ENCODE results near the gene KLHL14.

KLHL14 gene

DNA sequence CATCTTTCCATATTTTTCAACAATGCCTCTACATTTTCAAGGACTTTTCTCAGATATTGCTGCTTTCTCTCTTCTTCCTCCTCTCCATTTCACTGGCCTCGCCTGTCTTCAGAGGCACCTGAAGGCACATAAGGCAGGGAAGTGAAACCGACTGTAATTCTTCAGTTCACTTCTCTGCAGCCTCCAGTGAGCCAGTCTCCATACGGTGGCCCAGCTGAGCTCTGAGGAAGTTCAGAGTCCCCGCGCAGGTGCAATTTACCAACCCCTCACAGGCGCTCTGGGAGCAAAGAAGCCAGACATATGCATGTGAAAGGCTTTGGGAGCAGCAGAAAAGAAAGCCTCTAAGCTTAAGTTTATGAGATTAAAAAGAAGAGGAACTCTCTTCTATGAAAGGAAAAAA lies 12.4 kb downstream of the KLHL14 start:
- no peak overlapping the region for H3K4me3 Mint-ChIP-seq
- no peaks in the 10 kb centered on the region for H3K9me3 Mint-ChIP-seq
- no peaks in the 10 kb centered on the region for H3K4me1 Mint-ChIP-seq
- no peak overlapping the region for H3K27ac Mint-ChIP-seq
- H3K27me3 Mint-ChIP-seq: peaks cover 3% of the 10 kb centered on the region
- no peaks in the 10 kb centered on the region for H3K36me3 Mint-ChIP-seq
- DNase-seq: no peak
- CTCF ChIA-PET: no interaction called here

DNA sequence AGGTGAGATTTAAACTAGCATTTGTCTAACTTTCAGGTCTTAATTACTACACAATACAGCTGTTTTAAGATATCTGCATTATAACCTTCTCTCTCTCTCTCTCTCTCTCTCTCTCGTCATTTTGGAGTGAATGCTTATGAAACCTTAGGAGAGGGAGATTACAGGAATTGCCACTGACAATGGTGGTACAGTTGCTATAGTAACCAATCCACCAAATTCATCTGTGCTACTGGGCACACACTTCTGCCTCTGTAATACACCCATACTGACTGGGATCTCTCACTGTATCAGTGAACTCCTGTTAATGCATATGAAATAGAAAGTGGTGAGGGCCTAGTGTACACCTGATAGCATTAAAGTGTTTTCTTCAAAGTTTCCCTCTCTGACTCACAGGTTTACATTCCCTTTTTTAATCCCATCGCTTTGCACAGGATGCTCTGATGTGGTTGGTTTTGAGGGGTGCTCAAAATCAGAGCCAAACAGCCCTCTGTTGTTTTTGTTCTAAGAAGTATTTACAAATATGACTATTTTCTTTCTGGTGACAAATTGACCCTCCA lies 13.1 kb downstream of the KLHL14 start:
- Mint-ChIP-seq H3K27me3 (peaks cover 3% of the 10 kb centered on the region), H3K36me3 (no peaks in the 10 kb centered on the region), H3K9me3 (no peaks in the 10 kb centered on the region), H3K27ac (no peak overlapping the region), H3K4me3 (no peak overlapping the region), H3K4me1 (no peaks in the 10 kb centered on the region)
- DNase-seq: no peak
- CTCF ChIA-PET: no interaction called here

DNA sequence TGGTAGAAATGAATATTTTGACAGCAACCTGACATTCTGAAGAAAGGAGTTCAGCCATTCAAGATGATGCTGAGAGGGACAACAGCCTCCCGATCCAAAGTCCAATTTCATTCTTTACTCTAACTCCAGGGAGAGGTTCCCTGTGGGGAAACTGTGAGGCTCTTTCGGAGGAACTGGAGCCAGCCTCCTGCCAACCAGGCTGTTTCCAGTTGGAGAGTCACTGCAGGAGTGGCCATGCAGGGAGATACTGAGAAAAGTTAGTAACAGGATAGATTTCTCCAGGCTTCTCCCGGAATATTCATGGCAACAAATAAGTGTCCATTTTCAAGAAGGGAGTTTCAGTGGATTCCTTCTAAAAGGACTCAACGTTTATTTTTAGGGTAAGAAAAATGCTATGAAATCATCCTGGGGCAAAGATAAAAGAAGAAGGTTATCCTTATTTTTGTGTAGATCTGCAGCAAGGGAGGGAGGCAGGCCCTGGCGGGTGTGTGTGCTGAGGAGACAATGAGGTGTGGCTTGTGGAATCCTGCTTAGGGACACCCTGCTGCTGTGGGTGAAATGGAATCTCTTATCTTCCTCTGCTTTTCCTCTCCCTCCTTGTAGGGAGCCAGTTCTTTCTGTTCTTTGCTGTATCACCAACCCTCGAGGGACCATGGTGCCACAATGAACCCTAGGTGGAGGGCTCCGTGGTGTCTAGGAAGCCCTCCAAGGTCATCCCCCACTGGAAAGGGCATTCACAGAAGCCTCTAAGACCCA lies 18.1 kb downstream of the KLHL14 start:
- no peaks in the 10 kb centered on the region for H3K36me3 Mint-ChIP-seq
- CTCF ChIA-PET: no interaction called here
- no peak overlapping the region for H3K4me3 Mint-ChIP-seq
- H3K27me3 Mint-ChIP-seq: peaks cover 3% of the 10 kb centered on the region
- no peak for DNase-seq
- H3K27ac Mint-ChIP-seq: no peak overlapping the region
- no peaks in the 10 kb centered on the region for H3K4me1 Mint-ChIP-seq
- H3K9me3 Mint-ChIP-seq: no peaks in the 10 kb centered on the region

DNA sequence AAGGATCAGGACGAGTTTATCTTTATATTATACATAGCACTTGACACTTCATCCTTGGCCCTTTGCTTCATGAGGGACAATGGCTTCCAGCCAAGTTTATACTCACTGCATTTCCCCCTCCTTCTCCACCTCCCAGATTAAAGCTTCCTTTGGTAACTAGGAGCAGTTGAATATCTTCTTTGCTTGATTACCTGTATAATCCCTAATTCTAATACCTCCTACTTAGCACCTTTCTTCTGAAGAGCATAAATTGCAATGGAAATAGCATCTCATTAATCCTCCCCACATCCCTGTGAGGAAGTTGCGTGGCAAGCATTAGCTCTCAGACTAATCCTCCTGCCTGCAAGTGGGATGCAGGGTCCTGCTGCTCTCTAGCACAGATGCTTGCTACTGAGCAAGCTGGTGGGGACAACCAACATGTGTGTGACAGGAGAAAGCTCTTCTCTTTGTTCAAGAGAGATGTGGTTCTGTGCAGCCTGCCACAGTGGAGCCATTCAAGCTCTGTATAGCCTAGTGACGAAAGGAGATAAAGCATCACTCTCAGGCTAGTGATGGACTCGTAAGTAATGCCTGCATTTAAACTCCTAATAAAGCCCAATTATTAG lies 19.1 kb downstream of the KLHL14 start:
- H3K4me1 Mint-ChIP-seq: no peaks in the 10 kb centered on the region
- CTCF ChIA-PET: no interaction called here
- no peak for DNase-seq

DNA sequence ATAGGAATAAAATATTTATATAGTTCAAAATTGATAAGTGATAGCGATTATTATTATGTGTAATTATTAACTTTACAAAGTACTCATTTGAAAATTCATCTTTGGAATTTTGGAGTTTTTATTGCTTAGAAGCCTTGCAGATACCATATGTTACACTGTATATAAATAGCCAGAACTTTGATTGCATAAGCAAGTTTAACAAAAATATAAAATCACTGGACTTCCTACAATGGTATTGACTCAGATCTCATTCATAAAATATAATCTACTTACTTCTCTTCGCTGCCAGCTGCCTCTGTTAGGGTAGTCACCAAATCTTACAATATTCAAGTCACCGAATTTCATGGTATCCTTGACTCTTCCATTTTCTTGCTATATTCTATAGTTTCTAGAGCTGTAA lies 22.5 kb downstream of the KLHL14 start:
- no peak for DNase-seq
- Mint-ChIP-seq H3K4me3 (no peak overlapping the region), H3K9me3 (no peaks in the 10 kb centered on the region), H3K27ac (no peak overlapping the region), H3K36me3 (no peaks in the 10 kb centered on the region), H3K4me1 (no peaks in the 10 kb centered on the region), H3K27me3 (no peaks in the 10 kb centered on the region)
- CTCF ChIA-PET: no interaction called here

More for the DNA sequence above, 19.1 kb downstream of the KLHL14 start:
- Mint-ChIP-seq H3K9me3 (no peaks in the 10 kb centered on the region), H3K27me3 (peaks cover 3% of the 10 kb centered on the region), H3K27ac (no peak overlapping the region), H3K36me3 (no peaks in the 10 kb centered on the region), H3K4me3 (no peak overlapping the region)

DNA sequence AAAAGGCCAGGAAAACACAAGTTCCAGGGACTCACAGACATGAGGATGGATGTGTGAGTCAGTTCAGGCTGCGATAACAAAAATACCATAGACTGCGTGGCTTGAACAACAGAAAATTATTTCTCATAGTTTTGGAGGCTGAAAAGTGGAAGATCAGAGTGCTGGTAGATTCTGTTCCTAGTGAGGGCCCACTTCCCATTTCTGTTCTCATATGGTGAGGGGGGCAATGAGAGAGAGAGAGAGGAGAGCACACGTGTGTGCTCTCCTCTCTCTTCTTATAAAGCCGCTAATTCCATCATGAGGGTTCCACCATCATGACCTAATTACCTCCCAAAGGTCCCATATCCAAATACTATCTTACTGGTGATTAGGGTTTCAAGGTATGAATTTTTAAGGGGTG lies 23.0 kb downstream of the KLHL14 start:
- H3K4me1 Mint-ChIP-seq: no peaks in the 10 kb centered on the region
- H3K9me3 Mint-ChIP-seq: no peaks in the 10 kb centered on the region
- H3K27ac Mint-ChIP-seq: no peak overlapping the region
- CTCF ChIA-PET: no interaction called here
- H3K4me3 Mint-ChIP-seq: no peak overlapping the region
- DNase-seq: no peak
- no peaks in the 10 kb centered on the region for H3K36me3 Mint-ChIP-seq
- H3K27me3 Mint-ChIP-seq: no peaks in the 10 kb centered on the region

DNA sequence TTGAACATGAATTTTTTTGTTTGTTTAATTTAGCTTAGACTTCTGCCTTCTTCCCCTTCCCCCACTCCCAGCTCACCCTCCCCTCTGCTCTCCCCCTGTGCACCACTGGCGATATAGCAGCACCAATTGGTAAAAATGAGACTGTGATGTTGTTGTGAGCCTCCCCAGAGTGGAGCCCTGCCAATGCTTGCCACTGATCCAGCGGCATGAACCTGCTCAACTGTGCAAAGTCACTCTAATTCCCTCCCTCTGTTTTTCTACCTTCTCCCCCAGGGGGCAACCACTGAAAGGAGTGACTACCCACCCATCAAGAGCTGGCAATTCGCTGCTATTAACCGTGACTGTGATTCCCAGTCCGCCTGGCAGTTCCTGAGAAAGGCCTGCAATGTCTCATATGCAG lies 30.2 kb downstream of the KLHL14 start:
- CTCF ChIA-PET: no interaction called here
- Mint-ChIP-seq H3K4me1 (no peaks in the 10 kb centered on the region), H3K27me3 (no peaks in the 10 kb centered on the region), H3K36me3 (no peaks in the 10 kb centered on the region), H3K4me3 (no peak overlapping the region), H3K27ac (no peak overlapping the region), H3K9me3 (no peaks in the 10 kb centered on the region)
- DNase-seq: no peak

DNA sequence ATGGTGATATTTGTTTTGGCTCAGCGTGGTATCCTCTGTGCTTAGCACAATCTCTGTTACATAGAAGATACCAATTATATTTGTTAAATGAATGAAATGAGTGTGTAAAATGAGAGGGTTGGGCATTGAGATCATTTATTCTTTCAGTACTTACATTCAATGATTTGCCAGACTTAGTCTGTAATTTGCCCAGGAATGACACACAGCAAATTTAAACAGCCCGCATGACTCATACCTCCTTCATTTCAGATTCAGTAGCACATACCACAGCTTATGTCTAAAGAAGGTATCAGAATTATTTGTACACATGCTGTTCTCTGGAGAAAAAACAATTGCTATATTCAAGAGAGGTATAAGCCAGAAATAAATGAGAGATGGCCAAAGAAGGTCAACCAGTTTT lies 37.0 kb downstream of the KLHL14 start:
- no peak for DNase-seq
- H3K4me1 Mint-ChIP-seq: peaks cover 4% of the 10 kb centered on the region
- no peak overlapping the region for H3K27ac Mint-ChIP-seq
- no peak overlapping the region for H3K4me3 Mint-ChIP-seq
- CTCF ChIA-PET: no interaction called here
- no peaks in the 10 kb centered on the region for H3K36me3 Mint-ChIP-seq
- H3K9me3 Mint-ChIP-seq: no peaks in the 10 kb centered on the region
- no peaks in the 10 kb centered on the region for H3K27me3 Mint-ChIP-seq

DNA sequence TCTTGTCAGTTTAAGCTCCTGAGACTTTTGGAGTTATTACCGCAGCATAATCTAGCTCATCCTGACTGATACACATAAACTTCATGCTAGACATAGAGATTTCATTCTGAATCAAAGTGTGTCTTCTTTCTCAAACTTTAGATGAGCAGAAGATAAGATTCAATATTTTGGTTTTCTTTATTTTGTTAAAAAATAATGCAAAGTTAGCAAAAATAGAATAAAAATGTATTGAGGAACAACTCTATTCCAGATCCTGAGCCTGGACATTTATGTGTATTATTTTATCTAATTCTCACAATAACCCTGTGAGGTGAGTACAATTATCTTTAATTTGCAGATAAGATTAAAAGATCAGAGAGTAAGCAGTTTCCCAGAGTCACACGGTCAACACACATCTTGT lies 38.4 kb downstream of the KLHL14 start:
- Mint-ChIP-seq H3K9me3 (no peaks in the 10 kb centered on the region), H3K36me3 (no peaks in the 10 kb centered on the region), H3K27me3 (no peaks in the 10 kb centered on the region), H3K4me1 (peaks cover 11% of the 10 kb centered on the region), H3K27ac (no peak overlapping the region), H3K4me3 (no peak overlapping the region)
- no peak for DNase-seq
- CTCF ChIA-PET: interaction anchor here (0.5 kb wide), 1 partner anchor 128 kb away, joined by 4 read pairs; no protein-coding TSS in a partner anchor

DNA sequence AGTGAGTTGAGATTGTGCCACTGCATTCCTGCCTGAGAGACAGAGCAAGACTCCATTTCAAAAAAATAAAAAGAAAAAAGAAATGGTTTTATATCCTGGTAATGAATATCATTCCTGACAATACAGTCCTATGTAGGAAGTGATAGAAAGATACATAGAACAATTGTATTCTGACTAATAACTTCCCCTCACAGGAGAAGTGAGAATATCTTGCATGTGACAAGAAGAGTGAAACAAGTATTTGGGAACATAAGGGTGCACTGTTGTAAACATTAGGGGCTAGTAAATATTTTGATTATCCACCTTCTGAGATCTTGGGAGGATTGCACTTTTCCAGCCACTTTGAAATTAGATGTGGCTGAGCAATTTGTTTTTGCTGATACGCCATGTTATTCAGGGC lies 40.7 kb downstream of the KLHL14 start:
- CTCF ChIA-PET: no interaction called here
- Mint-ChIP-seq H3K4me3 (no peak overlapping the region), H3K36me3 (no peaks in the 10 kb centered on the region), H3K9me3 (no peaks in the 10 kb centered on the region), H3K4me1 (peaks cover 11% of the 10 kb centered on the region), H3K27me3 (no peaks in the 10 kb centered on the region), H3K27ac (no peak overlapping the region)
- DNase-seq: no peak

DNA sequence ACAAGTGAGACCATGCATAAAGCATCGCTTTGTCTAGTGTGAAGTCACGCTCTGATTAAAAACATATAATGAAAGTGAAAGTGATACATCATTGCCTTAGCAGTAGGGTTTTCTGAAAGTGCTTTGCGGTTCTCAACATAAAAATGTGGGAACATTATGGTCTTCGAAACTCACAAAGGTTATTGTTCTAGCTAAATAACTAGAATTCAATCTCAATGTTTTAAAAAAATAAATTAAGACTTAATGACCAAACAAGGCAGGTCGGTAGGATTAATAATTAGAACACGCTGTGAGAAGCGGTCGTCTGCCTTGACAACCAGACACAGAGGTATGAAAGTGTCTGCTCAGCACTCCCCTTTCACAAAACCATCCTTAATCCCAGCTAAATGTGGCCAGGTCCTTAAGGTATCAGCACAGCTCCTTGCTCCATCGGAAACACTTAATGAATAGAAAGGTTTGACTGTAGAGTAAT lies 42.2 kb downstream of the KLHL14 start:
- CTCF ChIA-PET: no interaction called here
- H3K27me3 Mint-ChIP-seq: no peaks in the 10 kb centered on the region
- peaks cover 11% of the 10 kb centered on the region for H3K4me1 Mint-ChIP-seq
- H3K9me3 Mint-ChIP-seq: no peaks in the 10 kb centered on the region
- DNase-seq: no peak
- H3K36me3 Mint-ChIP-seq: no peaks in the 10 kb centered on the region
- peak overlapping the region; percentile 18 for H3K4me3 Mint-ChIP-seq
- H3K27ac Mint-ChIP-seq: no peak overlapping the region

DNA sequence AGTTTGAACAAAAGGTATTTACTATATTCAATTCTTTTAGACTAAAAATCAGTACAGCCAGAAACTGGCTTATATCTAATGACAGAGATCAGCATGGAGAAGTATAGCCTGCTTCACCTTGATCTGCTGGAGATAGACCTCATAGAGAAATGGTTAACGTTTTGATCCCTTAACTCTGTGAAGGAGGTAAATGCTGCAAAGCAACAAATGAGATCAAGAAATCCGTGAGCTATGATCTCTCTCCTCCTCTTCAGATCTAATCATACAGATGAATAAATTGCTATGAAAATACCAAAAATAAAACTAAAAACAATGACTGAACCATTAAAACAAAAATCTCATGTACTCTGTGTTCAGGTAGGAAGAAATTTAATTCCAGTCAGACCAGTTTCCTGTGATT lies 42.8 kb downstream of the KLHL14 start:
- no peaks in the 10 kb centered on the region for H3K27me3 Mint-ChIP-seq
- peak overlapping the region; percentile 18 for H3K4me3 Mint-ChIP-seq
- H3K27ac Mint-ChIP-seq: peak overlapping the region; percentile 45
- no peaks in the 10 kb centered on the region for H3K36me3 Mint-ChIP-seq
- no peak for DNase-seq
- no peaks in the 10 kb centered on the region for H3K9me3 Mint-ChIP-seq
- CTCF ChIA-PET: no interaction called here
- peaks cover 11% of the 10 kb centered on the region for H3K4me1 Mint-ChIP-seq

DNA sequence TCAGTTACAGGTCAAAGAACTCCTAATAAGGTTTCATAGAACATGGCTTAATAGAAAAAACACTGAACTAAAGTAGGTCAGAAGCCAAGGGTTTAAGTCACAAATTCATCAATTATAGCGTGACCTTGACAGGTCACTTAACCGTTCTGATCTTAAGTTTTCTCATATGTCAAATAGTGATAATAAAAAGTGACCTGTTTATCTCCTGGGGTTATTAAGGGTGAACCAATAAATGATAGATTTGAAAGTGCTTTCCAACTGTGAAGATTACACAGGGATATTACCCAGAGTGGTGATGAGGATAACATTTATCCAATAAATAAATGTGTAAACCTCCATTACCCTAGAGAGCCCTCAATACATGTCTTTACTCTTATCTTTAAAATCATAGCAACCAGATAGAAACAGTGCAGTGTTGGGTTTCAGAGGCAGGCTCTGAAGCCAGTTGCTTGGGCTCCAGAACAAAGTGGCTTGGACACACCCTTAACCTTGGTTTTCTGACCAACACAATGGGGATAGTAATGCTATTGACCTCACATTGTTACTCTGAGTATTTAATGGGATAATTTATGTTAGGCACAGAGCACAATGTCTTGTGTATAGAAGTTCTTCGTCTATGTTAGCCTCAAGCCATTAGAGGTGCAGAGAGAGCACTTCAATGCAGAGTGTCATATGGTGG lies 48.6 kb downstream of the KLHL14 start:
- CTCF ChIA-PET: no interaction called here
- Mint-ChIP-seq H3K4me1 (no peaks in the 10 kb centered on the region), H3K4me3 (no peak overlapping the region), H3K27me3 (no peaks in the 10 kb centered on the region), H3K36me3 (no peaks in the 10 kb centered on the region), H3K9me3 (no peaks in the 10 kb centered on the region), H3K27ac (no peak overlapping the region)
- no peak for DNase-seq

DNA sequence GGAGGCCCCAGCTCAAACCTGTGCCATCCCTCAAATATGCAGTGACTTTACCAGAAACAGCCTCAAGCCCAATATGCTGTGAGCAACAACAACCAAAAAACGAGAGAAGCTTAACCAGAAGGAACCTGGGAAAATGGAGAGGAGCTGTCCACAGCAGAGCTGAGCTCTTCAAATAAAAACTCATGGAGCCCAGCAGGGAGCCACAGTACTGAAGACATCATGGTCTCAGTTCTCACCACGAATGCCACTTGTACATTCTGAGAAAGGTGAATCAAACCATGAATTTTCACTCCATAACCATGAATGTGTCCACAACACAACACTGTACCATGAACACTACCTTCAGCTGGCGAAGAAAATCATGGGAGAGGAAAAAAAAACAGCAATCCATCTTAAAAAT lies 50.5 kb downstream of the KLHL14 start:
- no peaks in the 10 kb centered on the region for H3K36me3 Mint-ChIP-seq
- CTCF ChIA-PET: no interaction called here

DNA sequence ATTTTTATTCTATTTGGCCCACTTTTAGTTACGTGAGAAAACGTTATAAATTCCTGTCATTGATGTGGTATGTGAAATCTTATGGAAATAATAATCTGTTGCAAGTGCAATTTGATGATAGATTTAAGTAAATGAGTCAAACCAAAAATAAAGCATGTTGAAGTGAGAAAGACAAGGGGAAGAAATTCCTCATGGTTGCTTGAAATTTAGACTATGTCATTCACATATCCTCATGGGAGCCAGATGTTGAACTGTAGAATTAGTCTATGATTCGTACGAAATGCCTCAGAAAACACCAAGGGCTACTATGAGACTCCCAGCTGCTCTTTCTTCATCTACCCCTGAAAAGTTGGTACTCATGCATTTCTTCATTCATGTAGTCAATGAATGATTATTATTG lies 55.7 kb downstream of the KLHL14 start:
- Mint-ChIP-seq H3K9me3 (no peaks in the 10 kb centered on the region), H3K4me1 (no peaks in the 10 kb centered on the region), H3K36me3 (no peaks in the 10 kb centered on the region), H3K4me3 (no peak overlapping the region), H3K27me3 (no peaks in the 10 kb centered on the region), H3K27ac (no peak overlapping the region)
- CTCF ChIA-PET: no interaction called here
- no peak for DNase-seq

More for the DNA sequence above, 50.5 kb downstream of the KLHL14 start:
- no peak for DNase-seq
- no peak overlapping the region for H3K27ac Mint-ChIP-seq
- no peaks in the 10 kb centered on the region for H3K27me3 Mint-ChIP-seq
- no peak overlapping the region for H3K4me3 Mint-ChIP-seq
- H3K4me1 Mint-ChIP-seq: no peaks in the 10 kb centered on the region
- no peaks in the 10 kb centered on the region for H3K9me3 Mint-ChIP-seq
